SKM-1 treated with dmso at 0.1 percent for 144 hours (cell line): ENCODE results near the gene REXO5.
"Not testable (repeated sequence)": the region's sequence is repeated elsewhere in the genome, so short reads cannot be mapped to it uniquely, and the experiment has no call there.

Experiments
- DNase-seq: peaks from one replicate; lab custom pipeline; 2025; ENCODE audit not compliant: unreplicated experiment; lab: John Stamatoyannopoulos, UW

REXO5 gene

DNA sequence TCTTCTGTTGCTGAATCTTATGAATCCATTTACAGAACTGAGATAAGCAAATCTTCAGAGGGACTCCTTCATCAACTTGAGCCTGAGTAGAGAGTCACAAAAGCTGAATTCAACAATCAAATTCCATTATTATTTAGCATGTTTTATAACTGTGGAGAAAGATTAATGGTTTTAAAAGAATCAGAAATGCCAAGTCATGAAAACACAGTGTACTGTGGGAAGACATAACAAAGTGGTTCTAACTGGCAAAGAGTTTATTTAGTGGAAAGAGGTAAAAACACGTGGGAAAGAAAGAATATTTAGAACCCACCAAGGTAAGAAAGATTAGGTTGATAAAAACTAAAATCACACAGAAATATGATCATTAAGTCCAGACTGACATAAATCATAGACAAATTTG is 5.0 kb upstream of the REXO5 start:
- DNase-seq: no peak

DNA sequence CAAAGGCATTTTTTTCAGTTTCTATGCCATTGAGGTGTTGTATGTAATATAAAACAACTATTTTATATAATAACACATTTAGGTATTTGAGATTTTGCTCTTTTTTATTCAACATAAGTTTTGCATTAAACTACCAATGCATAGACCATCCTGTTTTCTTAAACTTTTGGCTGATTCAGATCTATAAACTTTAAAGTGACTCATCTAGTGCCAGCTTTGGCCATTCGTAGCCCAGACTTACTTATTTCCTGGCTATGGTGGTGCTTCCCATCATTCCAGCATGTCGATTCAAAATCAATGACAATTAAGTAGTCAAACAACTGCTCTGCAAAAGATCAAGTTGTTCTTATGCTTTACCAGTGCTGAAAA is 3.2 kb upstream of the REXO5 start:
- no peak for DNase-seq

DNA sequence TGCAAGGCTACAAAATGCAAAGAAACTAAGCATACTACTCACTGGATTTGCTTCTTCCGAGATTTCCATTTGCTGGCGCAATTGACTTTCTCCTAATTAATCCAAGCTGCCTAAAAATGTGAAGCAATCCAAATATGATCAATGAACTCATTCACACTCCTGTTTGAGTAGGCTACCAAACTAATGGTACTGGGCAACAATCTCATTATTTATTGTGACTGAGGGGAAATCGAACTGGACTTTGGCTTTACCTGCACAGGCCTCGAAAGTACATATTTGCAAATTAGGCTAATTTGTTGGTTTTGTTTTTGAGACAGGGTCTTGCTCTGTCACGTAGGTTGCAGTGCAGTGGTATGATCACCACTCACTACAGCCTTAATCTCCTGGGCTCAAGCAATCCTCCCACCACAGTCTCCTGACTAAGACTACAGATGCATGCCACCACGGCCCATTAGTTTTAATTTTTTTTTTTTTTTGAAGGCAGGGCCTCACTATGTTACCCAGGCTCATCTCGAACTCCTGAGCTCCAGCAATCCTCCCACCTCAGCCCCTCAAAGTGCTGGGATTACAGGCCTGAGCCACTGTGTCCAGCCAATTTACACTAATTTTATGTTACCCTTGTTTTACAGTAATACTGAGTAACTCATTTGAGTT is 2.6 kb upstream of the REXO5 start:
- DNase-seq: no peak

DNA sequence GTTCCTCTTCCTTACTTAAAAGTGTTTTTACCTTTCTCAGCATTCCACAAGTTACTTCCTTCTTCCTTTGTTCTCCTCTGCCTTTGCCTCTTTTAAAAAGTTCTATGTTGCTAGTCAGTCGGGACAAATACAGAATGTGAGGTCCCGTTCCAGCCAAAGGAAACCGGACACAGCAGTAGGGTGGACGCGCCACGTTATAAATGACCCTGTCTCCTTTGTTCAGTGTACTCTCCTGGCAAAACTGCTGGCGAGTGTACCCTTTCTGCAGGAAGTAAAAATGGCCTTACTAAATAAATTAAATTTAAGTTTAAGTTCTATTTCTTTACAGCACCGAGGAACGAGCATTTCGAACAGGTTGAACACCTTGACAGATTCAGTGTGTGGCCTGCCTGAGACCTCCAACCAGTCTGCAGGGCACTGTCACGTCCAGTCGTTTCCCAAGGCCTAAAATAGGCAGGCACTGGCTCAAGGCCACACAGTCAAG is 601 bp upstream of the REXO5 start:
- DNase-seq: not testable (repeated sequence)

DNA sequence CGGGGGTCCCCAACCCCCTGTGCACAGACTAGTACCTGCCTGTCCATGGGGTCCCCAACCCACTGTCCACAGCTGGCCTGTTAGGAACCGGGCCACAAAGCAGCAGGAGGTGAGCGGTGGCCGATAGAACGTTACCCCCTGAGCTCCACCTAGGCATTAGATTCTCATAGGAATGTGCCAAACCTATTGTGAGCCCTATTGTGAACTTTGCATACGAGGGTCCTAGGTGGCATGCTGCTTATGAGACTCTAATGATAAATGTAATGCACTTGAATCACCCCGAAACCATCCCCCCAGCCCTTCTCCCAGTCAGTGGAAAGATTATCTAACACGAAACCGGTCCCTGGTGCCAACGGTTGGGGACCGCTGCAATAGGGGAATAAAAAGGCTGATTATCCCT is 1.5 kb downstream of the REXO5 start:
- DNase-seq: no peak

DNA sequence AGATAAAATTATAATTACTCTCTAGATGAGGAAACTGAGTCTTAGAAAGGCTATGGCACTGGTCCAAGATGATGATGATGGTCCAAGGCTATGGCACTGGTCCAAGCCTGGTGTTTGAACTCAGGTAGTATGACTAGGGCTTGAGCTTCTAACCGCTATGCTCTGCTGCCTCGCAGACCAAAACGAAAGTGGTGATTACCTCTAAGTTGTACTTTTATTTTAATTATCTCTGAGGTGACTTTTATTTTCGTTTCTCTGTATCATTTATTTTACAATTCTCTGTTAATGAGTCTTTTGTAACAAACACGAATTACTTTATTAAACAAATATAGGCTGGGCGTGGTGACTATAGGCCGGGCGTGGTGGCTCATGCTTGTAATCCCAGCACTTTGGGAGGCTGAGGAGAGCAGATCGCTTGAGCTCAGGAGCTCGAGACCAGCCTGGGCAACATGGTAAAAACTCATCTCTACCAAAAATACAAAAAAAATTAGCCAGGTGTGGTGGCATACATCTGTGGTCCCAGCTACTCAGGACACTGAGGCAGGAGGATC is 5.6 kb downstream of the REXO5 start:
- DNase-seq: no peak

DNA sequence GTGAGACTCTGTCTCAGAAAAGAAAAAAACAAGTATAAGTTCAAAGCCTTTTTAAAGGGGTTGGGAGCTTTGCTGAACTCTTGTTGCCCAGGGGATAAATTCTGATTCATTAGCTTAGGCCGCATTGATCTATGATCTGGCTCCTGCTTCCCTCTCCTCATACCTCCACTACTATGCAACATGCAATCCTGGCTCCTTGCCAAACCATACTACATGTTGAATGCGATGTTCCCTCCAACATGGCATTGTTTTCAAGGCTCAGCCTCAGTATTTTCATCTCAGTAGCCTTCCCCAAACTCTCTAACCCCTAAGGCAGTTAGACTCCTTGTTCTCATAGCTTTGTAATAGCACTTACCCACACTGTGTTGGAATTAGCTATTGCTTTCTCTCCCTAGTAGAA is 6.2 kb downstream of the REXO5 start:
- no peak for DNase-seq

DNA sequence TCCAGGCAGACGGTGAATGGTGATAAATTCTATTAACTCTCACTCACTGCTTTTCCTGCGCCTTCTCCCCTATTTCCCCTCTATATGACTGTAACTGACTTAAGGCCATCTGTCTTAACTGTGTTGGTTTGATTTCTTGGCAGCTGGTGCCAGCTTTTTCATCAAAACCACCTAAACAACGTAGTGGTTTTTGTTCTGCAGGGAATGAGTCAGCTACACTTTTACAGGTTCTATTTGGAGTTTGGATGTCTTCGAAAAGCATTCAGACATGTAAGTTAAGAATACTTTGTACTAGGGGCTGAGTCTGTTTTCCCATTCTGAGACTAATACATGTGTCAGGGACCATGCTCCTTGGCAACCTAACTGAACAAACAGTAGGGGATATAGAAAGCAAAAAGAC is 8.5 kb downstream of the REXO5 start:
- no peak for DNase-seq

DNA sequence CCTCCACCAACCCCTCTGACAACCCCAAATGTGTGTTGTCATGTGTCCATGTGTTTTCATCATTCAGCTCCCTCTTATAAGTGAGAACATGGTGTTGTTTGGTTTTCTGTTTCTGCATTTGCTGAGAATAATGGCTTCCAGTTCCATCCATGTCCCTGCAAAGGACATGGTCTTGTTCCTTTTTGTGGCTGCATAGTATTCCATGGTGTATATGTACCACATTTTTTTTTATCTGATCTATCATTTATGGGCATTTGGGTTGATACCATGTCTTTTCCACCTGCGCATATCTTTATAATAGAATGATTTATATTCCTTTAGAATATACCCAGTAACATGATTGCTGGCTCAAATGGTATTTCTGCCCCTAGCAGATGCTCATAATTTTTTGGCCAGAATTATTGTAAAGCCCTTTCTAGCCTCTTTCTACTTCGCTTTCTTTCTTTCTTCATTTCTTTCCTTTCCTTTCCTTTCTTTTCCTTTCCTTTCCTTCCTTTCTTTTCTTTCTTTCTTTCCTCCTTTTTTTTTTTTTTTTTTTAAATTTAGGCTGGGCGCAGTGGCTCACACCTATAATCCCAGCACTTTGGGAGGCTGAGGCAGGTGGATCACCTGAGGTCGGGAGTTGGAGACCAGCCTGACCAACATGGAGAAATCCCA is 12.7 kb downstream of the REXO5 start:
- no peak for DNase-seq

DNA sequence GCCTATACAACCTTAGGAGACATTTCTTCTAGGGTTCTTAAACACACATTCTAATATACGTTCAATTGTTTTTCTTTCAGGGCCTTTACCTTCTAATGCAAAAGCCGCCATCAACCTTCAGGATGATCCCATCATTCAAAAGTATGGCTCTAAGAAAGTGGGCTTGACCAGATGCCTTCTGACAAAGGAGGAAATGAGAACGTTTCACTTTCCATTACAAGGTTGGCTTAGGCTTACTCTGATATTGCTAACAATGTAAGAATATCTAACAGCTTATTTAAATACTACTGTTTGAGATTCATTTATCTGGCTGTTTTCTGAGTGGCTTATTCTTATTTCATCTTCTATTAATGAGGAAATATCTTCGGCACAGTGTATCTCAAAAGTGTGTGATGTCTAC is 15.4 kb downstream of the REXO5 start:
- no peak for DNase-seq

DNA sequence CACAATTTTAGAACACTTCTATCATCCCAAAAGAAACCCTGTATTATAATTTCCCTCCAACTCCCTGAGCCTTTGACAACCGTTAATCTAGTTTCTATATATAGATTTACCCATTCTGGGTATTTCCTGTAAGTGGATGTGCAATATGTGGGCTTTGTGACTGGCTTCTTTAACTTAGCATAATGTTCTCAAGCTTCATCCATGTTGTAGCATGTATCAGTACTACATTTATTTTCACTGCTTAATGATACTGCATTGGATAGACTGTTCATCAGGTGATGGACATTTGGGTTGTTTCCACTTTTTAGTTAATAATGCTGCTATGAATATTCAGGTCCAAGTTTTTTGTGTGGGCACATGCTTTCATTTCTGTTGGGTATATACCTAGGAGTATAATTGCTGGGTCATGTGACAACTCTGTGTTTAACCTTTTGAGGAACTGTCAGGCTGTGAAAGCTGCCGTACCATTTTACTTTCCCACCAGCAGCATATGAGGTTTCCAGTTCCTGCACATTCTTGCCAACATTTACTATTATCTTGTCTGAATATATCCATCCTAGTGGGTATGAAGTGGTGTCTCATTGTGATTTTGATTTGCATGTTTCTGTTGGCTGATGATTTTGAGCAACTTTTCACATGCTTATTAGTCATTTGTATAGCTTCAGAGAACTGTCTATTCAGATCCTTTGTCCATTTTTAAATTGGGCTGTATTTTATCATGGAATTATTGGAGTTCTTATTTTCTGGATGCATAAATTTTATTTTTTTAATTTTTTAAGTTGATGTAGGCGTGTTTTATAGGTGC is 16.4 kb downstream of the REXO5 start:
- DNase-seq: peak; percentile 8

DNA sequence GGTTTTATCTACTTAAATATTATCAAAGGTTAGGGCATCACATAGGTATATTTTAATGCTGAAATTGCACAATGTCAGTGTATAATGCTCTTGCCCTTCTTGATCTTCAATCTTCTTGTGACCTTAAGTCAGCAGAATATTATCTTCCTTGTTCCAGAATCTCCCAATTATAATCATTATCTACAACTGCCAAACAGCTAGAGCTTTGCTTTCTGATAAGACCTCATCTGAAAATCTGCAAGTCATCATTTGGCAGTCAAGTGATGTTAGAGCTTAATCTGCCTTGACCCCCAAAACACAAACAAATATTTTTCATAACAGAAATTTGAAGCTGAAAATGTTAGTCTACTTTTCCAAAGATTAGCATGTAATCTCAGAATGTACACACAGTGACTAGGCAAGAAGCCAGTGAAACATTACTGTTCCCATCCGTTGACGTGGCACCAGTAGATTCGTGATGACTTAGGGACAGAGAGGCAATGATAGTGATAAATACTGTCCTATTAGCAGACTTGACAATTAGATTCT is 19.8 kb downstream of the REXO5 start:
- no peak for DNase-seq

DNA sequence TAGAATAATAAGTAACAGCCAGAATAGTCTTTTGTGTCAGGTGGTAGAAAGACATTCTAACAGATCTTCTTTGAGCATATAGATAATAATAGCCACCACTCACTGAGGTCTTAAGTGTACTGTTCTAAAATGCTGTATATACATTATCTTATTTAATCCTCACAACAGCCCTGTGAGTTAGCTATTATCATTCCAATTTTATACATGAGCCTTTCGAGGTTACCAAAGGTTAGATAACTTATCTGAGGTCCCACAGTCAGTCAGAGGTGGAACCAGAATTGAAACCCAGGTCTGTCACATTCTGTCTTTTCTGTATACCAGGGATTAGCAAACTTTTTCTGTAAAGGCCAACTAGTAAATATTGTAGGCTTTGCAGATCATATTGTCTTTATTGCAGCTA is 23.2 kb downstream of the REXO5 start:
- no peak for DNase-seq

DNA sequence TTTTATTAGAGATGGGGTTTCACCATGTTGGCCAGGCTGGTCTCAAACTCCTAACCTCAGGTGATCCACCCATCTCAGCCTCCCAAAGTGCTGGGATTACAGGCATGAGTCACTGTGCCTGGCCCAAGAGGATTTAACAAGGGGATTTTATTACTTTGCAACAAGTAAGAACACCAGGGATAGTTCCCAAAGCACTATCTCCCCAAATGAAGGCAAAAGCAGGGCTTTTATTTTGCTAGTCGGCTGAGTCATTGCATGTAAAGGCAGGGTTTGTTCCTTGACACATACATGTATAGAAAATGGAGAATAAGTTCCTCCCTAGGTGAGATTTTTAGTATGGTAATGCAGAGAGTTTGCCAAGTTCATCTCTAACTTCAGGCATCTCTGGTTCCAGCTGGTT is 24.0 kb downstream of the REXO5 start:
- DNase-seq: no peak

DNA sequence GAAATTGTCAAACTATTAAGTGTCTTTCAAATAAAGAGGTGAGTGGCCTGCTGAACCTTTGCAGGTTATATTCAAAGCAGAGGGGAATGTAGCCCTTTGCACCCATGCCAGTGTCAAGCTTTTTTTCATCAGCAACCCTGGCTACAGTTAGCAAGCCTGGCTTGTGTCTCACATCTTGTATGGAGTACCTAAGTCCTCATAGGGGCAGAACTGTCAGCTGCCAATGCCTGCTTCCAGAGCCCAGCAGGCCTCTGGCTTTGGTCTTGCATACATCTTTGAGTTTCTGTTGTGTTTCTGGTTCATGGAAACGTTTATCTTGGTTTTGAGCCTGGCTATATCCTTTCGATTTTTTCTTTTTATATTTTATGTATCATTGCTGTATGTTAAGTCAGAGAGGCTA is 26.8 kb downstream of the REXO5 start:
- no peak for DNase-seq

DNA sequence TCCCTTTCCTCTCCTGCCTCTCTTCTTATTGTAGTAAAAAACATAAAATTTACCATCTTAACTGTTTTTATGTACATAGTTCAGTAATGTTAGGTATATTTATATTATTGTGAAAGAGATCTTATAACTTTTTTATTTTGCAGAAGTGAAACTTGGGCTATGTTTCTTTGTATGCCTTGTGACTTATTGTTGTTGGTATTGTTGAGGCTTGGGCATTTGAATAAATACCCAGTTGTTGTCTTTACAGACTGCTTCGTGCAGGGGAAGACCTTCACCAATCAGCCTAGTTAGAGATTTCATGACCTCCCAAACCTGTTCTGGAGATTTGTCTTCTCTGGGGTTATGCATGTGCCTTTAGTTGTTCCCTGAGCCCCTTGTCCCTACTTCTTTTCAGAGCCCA is 31.9 kb downstream of the REXO5 start:
- DNase-seq: no peak

DNA sequence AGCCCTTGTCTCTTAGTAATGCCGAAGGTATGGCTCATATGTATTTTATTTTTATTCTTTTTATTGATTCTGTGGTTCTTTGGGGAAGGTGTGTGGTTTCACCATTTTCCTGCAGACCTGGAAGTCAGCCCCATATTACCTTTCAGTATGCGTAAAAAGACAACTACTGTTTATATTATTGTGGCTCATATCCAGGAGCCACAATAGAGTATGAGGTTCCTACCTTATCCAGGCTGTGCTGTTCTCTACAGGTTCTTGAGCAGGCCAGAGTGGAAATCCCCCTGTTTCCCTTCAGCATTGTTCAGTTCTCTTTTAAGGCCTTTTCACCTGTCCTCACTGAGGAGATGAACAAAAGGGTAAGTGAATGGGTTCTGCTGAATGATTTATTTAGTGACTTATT is 33.2 kb downstream of the REXO5 start:
- no peak for DNase-seq

DNA sequence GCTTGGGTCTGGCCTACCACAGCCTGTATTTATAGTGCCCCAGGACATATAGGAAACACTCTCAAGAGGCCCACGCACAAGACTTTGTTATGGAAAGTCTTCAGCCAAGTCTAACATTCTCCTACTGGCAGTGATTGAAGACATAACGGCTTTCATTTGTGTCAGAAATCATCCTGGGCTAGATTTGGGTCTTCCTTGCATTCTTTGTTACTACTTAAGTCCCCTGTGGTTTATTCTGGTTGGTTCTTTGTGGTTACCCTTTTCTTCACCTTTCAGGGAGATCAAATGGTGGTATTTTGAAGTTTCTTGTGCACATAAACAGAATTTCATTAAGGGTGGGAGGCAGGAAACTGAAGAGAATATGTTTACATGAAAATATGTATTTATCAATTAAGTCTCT is 37.7 kb downstream of the REXO5 start:
- DNase-seq: no peak

DNA sequence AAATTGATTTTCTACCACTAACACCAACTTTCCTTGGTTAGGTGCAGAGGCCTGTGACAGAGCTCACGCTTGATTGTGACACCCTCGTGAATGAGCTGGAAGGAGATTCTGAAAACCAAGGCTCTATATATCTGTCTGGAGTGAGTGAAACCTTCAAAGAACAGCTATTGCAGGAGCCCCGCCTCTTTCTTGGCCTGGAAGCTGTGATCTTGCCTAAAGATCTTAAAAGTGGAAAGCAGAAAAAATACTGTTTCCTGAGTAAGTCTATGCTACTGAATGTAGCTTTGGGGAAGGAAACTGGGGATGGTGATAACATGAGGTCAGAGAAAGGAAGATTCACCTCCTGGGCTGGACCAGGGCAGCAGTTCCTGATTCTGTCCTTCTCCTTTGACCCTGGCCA is 38.3 kb downstream of the REXO5 start:
- DNase-seq: peak; percentile 23

DNA sequence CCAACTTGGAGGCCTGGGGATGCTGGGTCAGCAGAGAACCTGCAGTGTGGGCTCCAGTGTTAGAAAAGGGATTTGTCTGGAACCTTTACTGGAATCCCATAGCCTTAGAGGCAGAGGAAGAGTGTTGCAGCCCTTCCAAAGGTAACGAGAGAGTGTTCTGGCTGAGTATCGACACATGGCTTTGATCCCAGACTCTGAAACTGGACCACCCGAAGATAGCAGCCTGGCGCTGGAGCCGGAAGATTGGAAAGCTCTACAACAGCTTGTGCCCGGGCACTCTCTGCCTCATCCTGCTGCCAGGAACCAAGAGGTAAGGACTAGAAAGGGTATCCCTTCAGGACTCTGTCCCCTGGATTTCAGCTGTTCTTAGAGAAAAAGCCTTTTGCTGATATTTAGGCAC is 39.7 kb downstream of the REXO5 start:
- DNase-seq: no peak

DNA sequence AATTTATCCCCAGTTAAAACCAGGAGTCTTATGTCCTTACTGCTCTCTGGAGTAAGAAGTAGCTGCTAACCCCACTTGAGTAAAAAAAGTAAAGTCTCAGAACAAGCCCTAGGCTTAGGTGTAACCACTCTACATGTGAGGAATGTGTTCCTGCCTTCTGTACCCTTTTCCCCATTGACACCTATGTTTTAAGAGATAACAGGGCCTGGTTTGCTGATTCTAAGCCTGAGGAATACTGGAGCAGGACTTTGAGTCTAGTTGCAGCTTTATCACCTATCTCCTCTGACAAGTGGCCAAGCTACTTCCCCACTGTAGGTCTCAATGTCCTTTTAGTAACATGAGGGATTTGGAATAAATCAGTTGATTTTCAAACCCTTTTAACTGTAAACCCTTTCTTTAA is 40.2 kb downstream of the REXO5 start:
- no peak for DNase-seq

DNA sequence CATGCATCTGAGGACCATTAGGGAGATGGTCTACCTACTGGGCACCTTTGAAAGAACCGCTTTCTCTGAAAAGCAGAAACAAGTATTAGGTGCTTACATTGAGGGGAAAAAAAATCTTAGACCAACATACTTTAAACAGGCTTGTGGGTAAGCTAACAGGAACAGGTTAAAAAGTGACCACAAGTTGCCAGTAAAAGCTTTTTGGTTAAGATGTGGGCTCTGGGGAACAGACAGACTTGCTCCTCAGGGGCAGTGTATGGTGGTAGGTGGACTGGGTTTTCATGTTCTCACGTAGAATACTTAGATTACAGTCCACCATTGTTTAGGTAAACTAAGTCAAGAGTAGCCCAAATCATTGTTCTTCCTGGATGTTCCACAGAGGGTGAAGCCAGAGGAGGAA is 41.2 kb downstream of the REXO5 start:
- DNase-seq: no peak
